Measurements from ENCODE around the gene AFAP1L2.

DNA sequence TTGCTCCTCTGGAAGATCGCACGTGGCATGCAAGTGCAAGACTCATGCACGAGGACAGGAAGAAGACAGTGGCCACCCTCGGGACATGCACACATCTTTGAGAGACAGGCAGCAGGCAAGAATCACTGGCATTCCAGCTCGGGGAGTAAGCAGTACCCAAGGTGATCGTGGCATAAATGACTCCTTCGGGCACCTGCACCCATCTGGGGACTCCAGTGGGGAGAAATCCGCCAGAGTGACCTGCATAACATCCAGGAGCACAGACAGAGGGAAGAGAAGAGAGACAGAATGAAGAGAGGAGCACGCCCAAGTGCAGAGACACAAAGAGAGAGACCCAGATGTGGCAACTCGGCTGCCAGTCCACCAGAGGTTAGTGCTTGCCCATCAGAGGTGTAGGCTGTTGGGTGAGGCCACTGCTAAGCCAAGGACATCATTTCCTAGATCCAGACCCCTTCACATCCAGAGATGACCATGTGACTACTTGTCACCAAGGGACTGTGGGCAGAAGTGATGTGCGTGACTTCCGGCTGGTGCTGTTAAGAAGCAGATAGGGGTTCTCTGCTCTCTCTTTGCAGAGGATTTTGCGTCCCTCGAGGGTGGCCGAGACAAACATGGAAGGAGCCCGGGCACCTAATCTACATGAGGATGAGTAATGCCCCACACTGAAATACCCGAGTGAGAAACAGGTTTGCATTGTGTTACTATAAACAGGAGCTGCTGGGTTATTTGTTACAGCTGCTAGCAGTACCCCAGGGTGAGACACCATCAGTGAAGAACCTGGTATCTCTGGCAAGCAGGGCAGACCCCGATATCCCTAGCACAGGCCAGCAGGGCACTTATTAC lies 84.7 kb downstream of the AFAP1L2 start:
- TF ChIP-seq EZH2 (IDR thresholded peaks at IDR 0.05; ENCODE audit: borderline replicate concordance, insufficient read depth, low read length, poor library complexity, severe bottlenecking), result no peak
- no peak for TF ChIP-seq SMC3 (conservative IDR thresholded peaks at IDR 0.05; ENCODE audit: poor library complexity)

Data from neural cell (in vitro differentiated cells).